CD14-positive monocyte (primary cell): ENCODE results near the gene SLC25A48. TPM values are rescaled to one million over a fixed set of nuclear protein-coding genes. Genes with fewer than 3 reads are reported as not detected.

ENCODE experiments used
- DNase-seq, 3 donors: peaks; one replicate each; pipeline ENCODE4 v3.0.0-alpha.2; 2011 to 2022
- H2AFZ ChIP-seq: 2 replicates; pipeline ENCODE4 v1.6.0; 2012; ENCODE audit warnings: mild to moderate bottlenecking, low read depth, low read length, inconsistent platforms; ENCODE audit not compliant: insufficient read depth, poor library complexity, severe bottlenecking
- H3K27ac ChIP-seq, 2 donors: 1 replicate in 1 of 2; 2 replicates in 1 of 2; pipeline ENCODE4 v1.5.1; 2012 to 2013; ENCODE audit warnings: low read length in 2 of 2, control low read depth in 1 of 2, inconsistent platforms in 1 of 2, low read depth in 1 of 2, mild to moderate bottlenecking in 1 of 2
- H3K27me3 ChIP-seq, 2 donors: one replicate each; pipeline versions ENCODE4 v1.6.0 to v1.6.1; 2011 to 2013; ENCODE audit warnings: low read length in 2 of 2; ENCODE audit not compliant: control insufficient read depth in 2 of 2, insufficient read depth in 2 of 2
- H3K36me3 ChIP-seq, 2 donors: replicated peaks in 1 of 2; 1 replicate in 1 of 2; 2 replicates in 1 of 2; pipeline versions ENCODE4 v1.5.1 to v1.6.1; 2012 to 2013; ENCODE audit warnings: low read length in 2 of 2, control low read depth in 1 of 2, inconsistent platforms in 1 of 2, mild to moderate bottlenecking in 1 of 2; ENCODE audit not compliant: insufficient read depth in 2 of 2, control insufficient read depth in 1 of 2
- H3K4me1 ChIP-seq, 2 donors: 1 replicate in 1 of 2; 2 replicates in 1 of 2; pipeline versions ENCODE4 v1.5.1 to v1.6.1; 2012 to 2013; ENCODE audit warnings: low read length in 2 of 2, control low read depth in 1 of 2, inconsistent platforms in 1 of 2, mild to moderate bottlenecking in 1 of 2, moderate library complexity in 1 of 2; ENCODE audit not compliant: insufficient read depth in 2 of 2, control insufficient read depth in 1 of 2
- H3K4me2 ChIP-seq: replicated peaks from 2 replicates; pipeline ENCODE3; 2012; ENCODE audit warnings: low read length, moderate library complexity, mild to moderate bottlenecking; ENCODE audit not compliant: poor library complexity, severe bottlenecking; ENCODE audit errors: extremely low read depth
- H3K4me3 ChIP-seq, 3 experiments: fragments of 200-600 bp in 1 of 3; sonication (generic) in 1 of 3; replicated peaks in 1 of 3; 1 replicate in 2 of 3; 2 replicates in 1 of 3; pipeline ENCODE4 v1.5.1; 2011 to 2013; ENCODE audit warnings: low read length in 3 of 3, mild to moderate bottlenecking in 3 of 3, control low read depth in 2 of 3, low read depth in 2 of 3, inconsistent platforms in 1 of 3, moderate library complexity in 1 of 3
- H3K79me2 ChIP-seq: 2 replicates; pipeline ENCODE4 v1.6.0; 2012; ENCODE audit warnings: mild to moderate bottlenecking, control low read depth, inconsistent platforms, low read length, moderate library complexity; ENCODE audit not compliant: insufficient read depth
- H3K9ac ChIP-seq: 2 replicates; pipeline ENCODE4 v1.6.0; 2017; ENCODE audit warnings: low read length, mild to moderate bottlenecking; ENCODE audit not compliant: insufficient read depth, poor library complexity, severe bottlenecking
- H3K9me3 ChIP-seq, 2 donors: replicated peaks in 1 of 2; 1 replicate in 1 of 2; 2 replicates in 1 of 2; pipeline versions ENCODE4 v1.5.1 to v1.6.1; 2012 to 2013; ENCODE audit warnings: low read length in 2 of 2, control low read depth in 1 of 2; ENCODE audit not compliant: control insufficient read depth in 1 of 2, insufficient read depth in 1 of 2
- H4K20me1 ChIP-seq: 2 replicates; pipeline ENCODE4 v1.6.0; 2012; ENCODE audit warnings: mild to moderate bottlenecking, low read length, control low read depth, moderate library complexity; ENCODE audit not compliant: insufficient read depth
- H3K27ac Mint-ChIP-seq, 7 donors: one replicate each; pipeline ENCODE4 v1.8.0; 2020; ENCODE audit warnings: mild to moderate bottlenecking in 7 of 7, mixed read lengths in 7 of 7, moderate library complexity in 6 of 7, inconsistent platforms in 2 of 7
- H3K27me3 Mint-ChIP-seq, 3 donors: one replicate each; pipeline ENCODE4 v1.8.0; 2021 to 2022; ENCODE audit warnings: low read depth in 3 of 3, mild to moderate bottlenecking in 3 of 3, mixed read lengths in 3 of 3, moderate library complexity in 3 of 3, inconsistent platforms in 1 of 3
- H3K36me3 Mint-ChIP-seq, 2 donors: one replicate each; pipeline ENCODE4 v1.8.0; 2020; ENCODE audit warnings: mixed read lengths in 2 of 2, inconsistent platforms in 1 of 2, mild to moderate bottlenecking in 1 of 2
- H3K4me1 Mint-ChIP-seq: one replicate; pipeline ENCODE4 v1.8.0; 2020; ENCODE audit warnings: mild to moderate bottlenecking, mixed read lengths
- H3K4me3 Mint-ChIP-seq, 2 donors: one replicate each; pipeline ENCODE4 v1.8.0; 2020; ENCODE audit warnings: mild to moderate bottlenecking in 2 of 2, mixed read lengths in 2 of 2, moderate library complexity in 1 of 2
- H3K9me3 Mint-ChIP-seq, 7 donors: one replicate each; pipeline ENCODE4 v1.8.0; 2020 to 2022; ENCODE audit warnings: mixed read lengths in 7 of 7, mild to moderate bottlenecking in 6 of 7, moderate library complexity in 6 of 7, inconsistent platforms in 2 of 7
- CTCF ChIP-seq: fragments of 200-600 bp; IDR thresholded peaks from one replicate; pipeline ENCODE4 v1.8.0; 2022; ENCODE audit warnings: antibody characterized with exemption, mild to moderate bottlenecking
- WGBS: methylation state at CpG from one replicate; pipeline ENCODE4 v1.1.5; 2013; ENCODE audit warnings: missing lambda C conversion rate; ENCODE audit not compliant: insufficient coverage; 5-methylcytosine and 5-hydroxymethylcytosine counted together
- intact Hi-C, 2 donors: fragments of 100-400 bp; cut with micrococcal nuclease; formaldehyde crosslinking; loops; one replicate each; pipeline versions ENCODE4 v1.15.0 to v1.15.1; 2023
- polyA plus RNA-seq, 3 donors: library from polyadenylated mRNA; depleted of rRNA in 1 of 3; unstranded in 2 of 3; stranded (reverse) in 1 of 3; fragments of 300-500 nt in 2 of 3; fragments of >200 nt in 1 of 3; fragmentation: Illumina TruSeq in 2 of 3; gene quantifications; 1 replicate in 2 of 3; 2 replicates in 1 of 3; pipeline ENCODE4 v1.2.3, GENCODE V29; 2012 to 2021

Gene SLC25A48
- polyA plus RNA-seq, 3 donors, result not detected

GRCh38 chr5:135842737-135843136, 8.3 kb downstream of the SLC25A48 start:
- H3K4me1 ChIP-seq, result no peaks in the 10 kb centered on the region
- Mint-ChIP-seq H3K4me3 (no peak overlapping the region), H3K9me3 (peaks cover 0 to 11% (median 4%) of the 10 kb centered on the region in 7 donors), H3K4me1 (no peaks in the 10 kb centered on the region), H3K27me3 (peaks cover 10 to 30% (median 22%) of the 10 kb centered on the region in 3 donors), H3K36me3 (no peaks in the 10 kb centered on the region), H3K27ac (no peak overlapping the region)
- H3K27me3 ChIP-seq, result peaks cover 0 to 10% of the 10 kb centered on the region in 2 donors
- H3K9me3 ChIP-seq, result peaks cover 0 to 4% of the 10 kb centered on the region in 2 donors
- no peak for TF ChIP-seq CTCF
- no peaks in the 10 kb centered on the region for H4K20me1 ChIP-seq
- WGBS, result 90% methylated on average over 2 of the region's 4 CpGs
- intact Hi-C loops, result no loop called here
- DNase-seq, result no peak
- H3K4me3 ChIP-seq, result no peak overlapping the region
- no peak overlapping the region for H3K27ac ChIP-seq
- no peak overlapping the region for H3K4me2 ChIP-seq
- H3K36me3 ChIP-seq, result no peaks in the 10 kb centered on the region
- H3K9ac ChIP-seq, result no peak overlapping the region
- no peak overlapping the region for H2AFZ ChIP-seq
- H3K79me2 ChIP-seq, result no peaks in the 10 kb centered on the region

DNA sequence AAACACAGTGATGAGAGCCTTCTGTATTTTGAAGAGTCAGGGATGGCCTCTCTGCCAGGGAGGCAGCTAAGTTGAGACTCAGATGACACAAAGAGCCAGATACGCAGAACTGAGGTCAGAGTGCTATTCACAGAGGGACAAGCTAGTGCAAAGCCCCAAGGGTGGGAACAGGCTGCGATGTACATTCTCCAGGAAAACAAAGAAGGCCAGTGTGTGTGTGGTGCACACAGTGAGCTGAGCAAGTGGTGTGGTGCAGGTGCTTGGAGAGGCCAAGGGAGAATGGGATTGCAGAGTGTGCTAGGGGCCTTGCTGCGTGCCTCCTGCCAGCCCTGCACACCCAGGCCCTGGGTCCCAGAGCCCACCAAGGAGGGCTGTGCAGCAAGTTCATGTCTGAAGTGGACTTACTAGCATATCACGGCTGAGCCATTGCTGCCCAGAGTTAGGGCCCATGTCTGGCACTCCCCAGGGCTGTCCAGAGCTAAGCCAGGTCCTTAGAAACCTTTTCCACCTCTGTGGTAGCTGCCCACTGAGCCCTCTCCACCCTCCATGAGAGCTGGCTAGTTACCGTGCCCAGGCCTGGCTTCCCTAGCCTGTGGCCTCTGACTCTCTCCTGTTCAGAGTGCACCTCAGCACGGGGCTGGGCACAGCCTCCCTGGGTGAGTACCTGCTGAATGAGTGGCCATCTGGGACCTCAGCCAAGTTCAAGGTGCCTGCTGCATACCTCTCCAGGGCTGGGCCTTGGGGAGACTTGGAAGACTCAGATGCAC, 9.3 kb downstream of the SLC25A48 start:
- Mint-ChIP-seq H3K4me3 (no peak overlapping the region), H3K27ac (no peak overlapping the region), H3K9me3 (peaks cover 0 to 8% (median under 1%) of the 10 kb centered on the region in 7 donors), H3K36me3 (no peaks in the 10 kb centered on the region), H3K27me3 (peaks cover 10 to 24% (median 20%) of the 10 kb centered on the region in 3 donors), H3K4me1 (no peaks in the 10 kb centered on the region)
- 92% methylated on average over 6 of the region's 6 CpGs for WGBS
- H3K4me1 ChIP-seq, result no peaks in the 10 kb centered on the region
- no peaks in the 10 kb centered on the region for H3K79me2 ChIP-seq
- peaks cover 0 to 10% of the 10 kb centered on the region in 2 donors for H3K27me3 ChIP-seq
- no peak overlapping the region for H3K27ac ChIP-seq
- DNase-seq, result no peak
- intact Hi-C loops, result no loop called here
- no peak overlapping the region for H3K4me2 ChIP-seq
- no peaks in the 10 kb centered on the region for H4K20me1 ChIP-seq
- no peak overlapping the region for H3K9ac ChIP-seq
- H2AFZ ChIP-seq, result no peak overlapping the region
- no peak overlapping the region for H3K4me3 ChIP-seq
- no peaks in the 10 kb centered on the region for H3K36me3 ChIP-seq
- H3K9me3 ChIP-seq, result no peaks in the 10 kb centered on the region
- no peak for TF ChIP-seq CTCF
